Pancreas (tissue), 10 donors: Measurements from ENCODE around the gene LGALS12. TPM values are rescaled to one million over a fixed set of nuclear protein-coding genes. Genes with fewer than 3 reads are reported as not detected.

Source experiments
- ATAC-seq, 4 donors: fragments of 200-7000 bp; cut with Tn5 transposase; one replicate each; pipeline versions ENCODE4 v1.8.0 to v1.9.1; 2020; ENCODE audit warnings: mild to moderate bottlenecking in 4 of 4, moderate library complexity in 4 of 4
- DNase-seq, 6 donors: peaks; one replicate each; pipeline ENCODE4 v3.0.0-alpha.2; 2020
- FAIRE-seq: peaks from 2 replicates; lab custom pipeline; 2012; peaks lifted over from hg19 to GRCh38; lab: Jason Lieb, UNC
- H3K27ac ChIP-seq, 4 donors: fragments of 200-600 bp; sonication (generic); 1 replicate in 3 of 4; 2 replicates in 1 of 4; pipeline versions ENCODE4 v1.5.0 to v1.8.0; 2020
- H3K27me3 ChIP-seq, 4 donors: fragments of 200-600 bp; one replicate each; pipeline ENCODE4 v1.8.0; 2021
- H3K36me3 ChIP-seq, 3 donors: fragments of 200-600 bp; sonication (generic) in 1 of 3; one replicate each; pipeline versions ENCODE4 v1.5.0 to v1.8.0; 2020 to 2021
- H3K4me1 ChIP-seq, 3 donors: fragments of 200-600 bp; one replicate each; pipeline ENCODE4 v1.8.0; 2021
- H3K4me3 ChIP-seq, 4 donors: fragments of 200-600 bp; sonication (generic) in 2 of 4; one replicate each; pipeline versions ENCODE4 v1.5.0 to v1.8.0; 2020 to 2021
- H3K9me3 ChIP-seq, 4 donors: fragments of 200-600 bp; one replicate each; pipeline ENCODE4 v1.8.0; 2021
- WGBS, 2 donors: extraction: QIAGEN DNeasy Blood & Tissue Kit; methylation state at CpG; one replicate each; pipeline ENCODE4 v1.1.7; 2013; 5-methylcytosine and 5-hydroxymethylcytosine counted together
- intact Hi-C, 3 donors: fragments of 100-400 bp; cut with DNase I; formaldehyde crosslinking; loops; one replicate each; pipeline versions ENCODE4 v1.11.1 to v1.14.2; 2022
- polyA plus RNA-seq, 2 donors: library from polyadenylated mRNA; stranded (reverse); fragments of 200-250 nt; gene quantifications; one replicate each; pipeline ENCODE4 v1.2.3, GENCODE V29; 2013
- total RNA-seq, 6 donors: library from RNA; stranded (reverse); fragmentation: NEBNext Ultra II Directional in 4 of 6; extraction: Animal tissue kit (Norgen Biotek cat#: 25700) in 4 of 6; gene quantifications; one replicate each; pipeline versions ENCODE4 v1.2.1 to v1.2.4, GENCODE V29; 2021 to 2023
- TF ChIP-seq, protein P1 (sequence below), 4 donors: fragments of 200-600 bp; sonication (generic) in 3 of 4; IDR thresholded peaks; one replicate each; pipeline versions ENCODE4 v1.5.0 to v1.8.0; 2021; ENCODE audit warnings: antibody characterized with exemption in 4 of 4
- donor health status: healthy with polysubstance abuse.
- donor health status: DM: no; HTN: no; CAD: no; lungs with moderate emphysema.
- donor health status: DM: no; HTN: no; CAD: no.
- donor health status: control.
- donor health status: control.
- donor health status: Bipolar disorder and iron deficiency.
- donor health status: DM: yes; HTN: yes; CAD: no.
- donor health status: DM: no; HTN: no; CAD: no.
- donor health status: DM: no; HTN: no; CAD: no.
- donor health status: DM: yes; HTN: yes; CAD: no.

LGALS12 gene
- total and polyA plus RNA-seq, 8 donors, result 0.13 to 2.1 (median 0.79) TPM; not detected in 2

DNA sequence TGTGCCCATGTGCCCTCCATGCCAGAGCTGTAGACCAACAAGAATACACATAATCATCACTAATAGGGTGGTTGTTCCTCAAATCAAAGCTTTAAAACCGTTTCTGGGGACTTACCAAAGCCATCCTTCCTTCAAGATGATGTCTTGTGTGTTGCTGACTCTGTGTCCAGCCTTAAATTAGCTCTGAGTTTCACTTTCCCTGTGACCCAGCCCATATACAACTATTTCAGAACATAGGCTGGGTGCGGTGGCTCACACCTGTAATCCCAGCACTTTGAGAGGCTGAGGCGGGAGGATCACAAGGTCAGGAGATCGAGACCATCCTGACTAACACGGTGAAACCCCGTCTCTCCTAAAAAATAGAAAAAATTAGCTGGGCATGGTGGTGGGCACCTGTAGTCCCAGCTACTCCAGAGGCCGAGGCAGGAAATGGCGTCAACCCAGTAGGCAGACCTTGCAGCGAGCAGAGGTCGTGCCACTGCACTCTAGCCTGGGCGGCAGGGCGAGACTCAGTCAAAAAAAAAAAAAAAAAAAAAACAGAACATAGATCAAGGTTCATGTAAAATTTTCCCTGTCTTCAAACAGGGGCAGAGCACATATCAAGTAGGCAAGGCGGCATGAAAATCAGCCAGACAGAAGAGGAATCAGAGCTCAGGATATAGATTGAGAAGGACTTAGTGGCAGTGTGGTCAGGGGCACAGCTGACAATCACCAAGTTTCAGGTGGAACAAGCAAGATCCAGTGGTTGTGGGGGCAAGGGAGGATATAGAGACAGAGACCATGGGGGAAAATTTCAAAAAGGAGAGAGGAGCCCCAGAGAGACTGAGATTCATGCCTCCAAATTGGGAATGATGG is 57.5 kb downstream of the LGALS12 start, which contains the start of gene PLAAT2:
Gene PLAAT2, minus strand, starts transcription at position 179 of the 855 bp plus-strand sequence. Its CDS starts 55 bp downstream, at position 124.
- Histone ChIP-seq H3K27me3 (no peaks in the 10 kb centered on the region), H3K4me1 (peaks cover 0 to 13% (median 12%) of the 10 kb centered on the region in 3 donors), H3K4me3 (no peak within 1 kb of the TSS), H3K9me3 (no peaks in the 10 kb centered on the region), H3K36me3 (no peaks in the 10 kb centered on the region), H3K27ac (no peak within 1 kb of the TSS)
- WGBS, 2 donors, result 93 to 95% methylated on average over 13 of the region's 13 CpGs
- FAIRE-seq (no peak), DNase-seq (no peak), ATAC-seq (no peak)
- TF ChIP-seq, protein P1, sequence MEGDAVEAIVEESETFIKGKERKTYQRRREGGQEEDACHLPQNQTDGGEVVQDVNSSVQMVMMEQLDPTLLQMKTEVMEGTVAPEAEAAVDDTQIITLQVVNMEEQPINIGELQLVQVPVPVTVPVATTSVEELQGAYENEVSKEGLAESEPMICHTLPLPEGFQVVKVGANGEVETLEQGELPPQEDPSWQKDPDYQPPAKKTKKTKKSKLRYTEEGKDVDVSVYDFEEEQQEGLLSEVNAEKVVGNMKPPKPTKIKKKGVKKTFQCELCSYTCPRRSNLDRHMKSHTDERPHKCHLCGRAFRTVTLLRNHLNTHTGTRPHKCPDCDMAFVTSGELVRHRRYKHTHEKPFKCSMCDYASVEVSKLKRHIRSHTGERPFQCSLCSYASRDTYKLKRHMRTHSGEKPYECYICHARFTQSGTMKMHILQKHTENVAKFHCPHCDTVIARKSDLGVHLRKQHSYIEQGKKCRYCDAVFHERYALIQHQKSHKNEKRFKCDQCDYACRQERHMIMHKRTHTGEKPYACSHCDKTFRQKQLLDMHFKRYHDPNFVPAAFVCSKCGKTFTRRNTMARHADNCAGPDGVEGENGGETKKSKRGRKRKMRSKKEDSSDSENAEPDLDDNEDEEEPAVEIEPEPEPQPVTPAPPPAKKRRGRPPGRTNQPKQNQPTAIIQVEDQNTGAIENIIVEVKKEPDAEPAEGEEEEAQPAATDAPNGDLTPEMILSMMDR (IDR thresholded peaks at IDR 0.05), result no peak
- intact Hi-C loops, result no loop called here

GRCh38 chr11:63564056-63564774 is 58.3 kb downstream of the LGALS12 start:
- H3K4me3 ChIP-seq, result no peak overlapping the region
- no peak overlapping the region for H3K27ac ChIP-seq
- TF ChIP-seq, protein P1 (IDR thresholded peaks at IDR 0.05), result no peak
- H3K9me3 ChIP-seq, result no peaks in the 10 kb centered on the region
- intact Hi-C loops, result no loop called here
- peaks cover 0 to 13% (median 12%) of the 10 kb centered on the region in 3 donors for H3K4me1 ChIP-seq
- no peak for FAIRE-seq
- no peak for DNase-seq
- 87 to 91% methylated on average over 7 of the region's 7 CpGs for WGBS, 2 donors
- ATAC-seq, result no peak
- no peaks in the 10 kb centered on the region for H3K36me3 ChIP-seq
- no peaks in the 10 kb centered on the region for H3K27me3 ChIP-seq

GRCh38 chr11:63564784-63565350 is 59.0 kb downstream of the LGALS12 start:
- ATAC-seq (peak in 3 of 4 donors; percentile 25 to 48 (median 42)), FAIRE-seq (no peak), DNase-seq (peak in 1 of 6 donors; percentile 31)
- Histone ChIP-seq H3K4me1 (peaks cover 0 to 13% (median 12%) of the 10 kb centered on the region in 3 donors), H3K27me3 (no peaks in the 10 kb centered on the region), H3K27ac (no peak overlapping the region), H3K9me3 (no peaks in the 10 kb centered on the region), H3K4me3 (no peak overlapping the region), H3K36me3 (no peaks in the 10 kb centered on the region)
- intact Hi-C loops, result no loop called here
- WGBS, 2 donors, result 80 to 83% methylated on average over 4 of the region's 4 CpGs
- TF ChIP-seq, protein P1 (IDR thresholded peaks at IDR 0.05), result no peak

Other genes with a start within 250 kb of the LGALS12 start
- under 1 TPM in 4 of 6 donors, not detected in 2; 0.12 to 0.44 (median 0.20) TPM for gene SLC22A9, start 136.3 kb upstream of the LGALS12 start, total RNA-seq
- under 1 TPM in 1 of 2 donors, not detected in 1; 0.26 TPM for gene SLC22A9, start 136.3 kb upstream of the LGALS12 start, polyA plus RNA-seq
- gene PLAAT5, start 14.9 kb upstream of the LGALS12 start, total RNA-seq, result 10 to 100 TPM in 2 of 6 donors, 1 to 10 TPM in 4; 4.6 to 11.0 (median 9.2) TPM
- 1 to 10 TPM; 1.6 to 3.7 TPM for gene PLAAT5, start 14.9 kb upstream of the LGALS12 start, polyA plus RNA-seq
- gene PLAAT4, start 30.7 kb downstream of the LGALS12 start, total RNA-seq, result 10 to 100 TPM in 2 of 6 donors, 1 to 10 TPM in 4; 3.3 to 32.4 (median 5.7) TPM
- gene PLAAT4, start 30.7 kb downstream of the LGALS12 start, polyA plus RNA-seq, result 10 to 100 TPM; 13.5 to 16.2 TPM
- gene PLAAT2, start 57.3 kb downstream of the LGALS12 start, total RNA-seq, result not detected
- gene PLAAT2, start 57.3 kb downstream of the LGALS12 start, polyA plus RNA-seq, result under 1 TPM in 1 of 2 donors, not detected in 1; 0.26 TPM
- 10 to 100 TPM; 15.2 to 36.0 (median 19.1) TPM for gene PLAAT3, start 108.3 kb downstream of the LGALS12 start, total RNA-seq
- 10 to 100 TPM; 26.7 to 30.6 TPM for gene PLAAT3, start 108.3 kb downstream of the LGALS12 start, polyA plus RNA-seq
- gene ATL3, start 165.3 kb downstream of the LGALS12 start, total RNA-seq, result 10 to 100 TPM; 23.5 to 40.7 (median 29.4) TPM
- 1 to 10 TPM; 6.1 to 6.9 TPM for gene ATL3, start 165.3 kb downstream of the LGALS12 start, polyA plus RNA-seq
- gene RTN3, start 175.4 kb downstream of the LGALS12 start, total RNA-seq, result 10 to 100 TPM; 51.2 to 74.9 (median 63.9) TPM
- gene RTN3, start 175.4 kb downstream of the LGALS12 start, polyA plus RNA-seq, result 10 to 100 TPM; 40.2 to 79.6 TPM